Fibroblast of skin of back (primary cell): ENCODE results near the gene MTF2. TPM values are rescaled to one million over a fixed set of nuclear protein-coding genes. Genes with fewer than 3 reads are reported as not detected.
"Not testable (repeated sequence)": the region's sequence is repeated elsewhere in the genome, so short reads cannot be mapped to it uniquely, and the experiment has no call there.

Source experiments
- DNase-seq: peaks from one replicate; pipeline ENCODE4 v3.0.0-alpha.2; 2013
- polyA plus RNA-seq, 2 experiments: library from polyadenylated mRNA; unstranded; fragments of 120-200 nt; gene quantifications; one replicate each; pipeline ENCODE4 v1.2.1, GENCODE V29; 2013; ENCODE audit not compliant: insufficient read length in 2 of 2

The MTF2 gene
- 15.2 TPM for polyA plus RNA-seq (2013, experiment 1 of 2; ENCODE audit: insufficient read length)
- 9.5 TPM for polyA plus RNA-seq (2013, experiment 2 of 2; ENCODE audit: insufficient read length)

- DNase-seq = peak; percentile 97
Observed at GRCh38 chr1:93078986-93079654, at the start of gene MTF2. Gene MTF2, plus strand, starts transcription at chr1:93079283. Its CDS starts 244 bp downstream, at chr1:93079527.

GRCh38 chr1:93029317-93029716 is 49.8 kb upstream of the MTF2 start:
- DNase-seq = no peak

- DNase-seq = not testable (repeated sequence)
Observed at GRCh38 chr1:93030191-93030590, 48.9 kb upstream of the MTF2 start.

- DNase-seq = no peak
Observed at GRCh38 chr1:93031711-93032110, 47.4 kb upstream of the MTF2 start.

GRCh38 chr1:93033029-93033428 is 46.1 kb upstream of the MTF2 start:
- peak; percentile 17 for DNase-seq

GRCh38 chr1:93033785-93034184 is 45.3 kb upstream of the MTF2 start:
- DNase-seq = no peak

- no peak for DNase-seq
Observed at GRCh38 chr1:93034397-93034796, 44.7 kb upstream of the MTF2 start.

- no peak for DNase-seq
Observed at GRCh38 chr1:93036672-93037071, 42.4 kb upstream of the MTF2 start.

GRCh38 chr1:93042187-93043056 is 36.7 kb upstream of the MTF2 start:
- no peak for DNase-seq

- DNase-seq = no peak
Observed at GRCh38 chr1:93043057-93043557, 36.0 kb upstream of the MTF2 start.

GRCh38 chr1:93047618-93048017 is 31.5 kb upstream of the MTF2 start:
- DNase-seq = no peak

GRCh38 chr1:93051961-93052360 is 27.1 kb upstream of the MTF2 start:
- peak; percentile 31 for DNase-seq

- peak; percentile 43 for DNase-seq
Observed at GRCh38 chr1:93056214-93056613, 22.9 kb upstream of the MTF2 start.

GRCh38 chr1:93056649-93057048 is 22.4 kb upstream of the MTF2 start:
- DNase-seq = no peak

- peak; percentile 16 for DNase-seq
Observed at GRCh38 chr1:93061895-93062792, 16.9 kb upstream of the MTF2 start.

- no peak for DNase-seq
Observed at GRCh38 chr1:93076268-93076667, 2.8 kb upstream of the MTF2 start.

- DNase-seq = no peak
Observed at GRCh38 chr1:93078203-93078602, 880 bp upstream of the MTF2 start.

GRCh38 chr1:93078638-93078985 is 471 bp upstream of the MTF2 start:
- DNase-seq = no peak

GRCh38 chr1:93079685-93080141 is 630 bp downstream of the MTF2 start:
- peak; percentile 7 for DNase-seq

GRCh38 chr1:93080179-93080823 is 1.2 kb downstream of the MTF2 start:
- DNase-seq = peak; percentile 76

GRCh38 chr1:93081716-93082115 is 2.6 kb downstream of the MTF2 start:
- peak; percentile 92 for DNase-seq

GRCh38 chr1:93082313-93082712 is 3.2 kb downstream of the MTF2 start:
- DNase-seq = no peak
